CD14-positive monocyte (primary cell): ENCODE results near the gene NABP1. TPM values are rescaled to one million over a fixed set of nuclear protein-coding genes. Genes with fewer than 3 reads are reported as not detected.
A peak's percentile ranks its signal among the peaks of the same experiment; 100 is the strongest.

ENCODE experiments used
- DNase-seq, 3 donors: peaks; one replicate each; pipeline ENCODE4 v3.0.0-alpha.2; 2011 to 2022
- H2AFZ ChIP-seq: 2 replicates; pipeline ENCODE4 v1.6.0; 2012; ENCODE audit warnings: mild to moderate bottlenecking, low read depth, low read length, inconsistent platforms; ENCODE audit not compliant: insufficient read depth, poor library complexity, severe bottlenecking
- H3K27ac ChIP-seq, 2 donors: 1 replicate in 1 of 2; 2 replicates in 1 of 2; pipeline ENCODE4 v1.5.1; 2012 to 2013; ENCODE audit warnings: low read length in 2 of 2, control low read depth in 1 of 2, inconsistent platforms in 1 of 2, low read depth in 1 of 2, mild to moderate bottlenecking in 1 of 2
- H3K27me3 ChIP-seq, 2 donors: one replicate each; pipeline versions ENCODE4 v1.6.0 to v1.6.1; 2011 to 2013; ENCODE audit warnings: low read length in 2 of 2; ENCODE audit not compliant: control insufficient read depth in 2 of 2, insufficient read depth in 2 of 2
- H3K36me3 ChIP-seq, 2 donors: replicated peaks in 1 of 2; 1 replicate in 1 of 2; 2 replicates in 1 of 2; pipeline versions ENCODE4 v1.5.1 to v1.6.1; 2012 to 2013; ENCODE audit warnings: low read length in 2 of 2, control low read depth in 1 of 2, inconsistent platforms in 1 of 2, mild to moderate bottlenecking in 1 of 2; ENCODE audit not compliant: insufficient read depth in 2 of 2, control insufficient read depth in 1 of 2
- H3K4me1 ChIP-seq, 2 donors: 1 replicate in 1 of 2; 2 replicates in 1 of 2; pipeline versions ENCODE4 v1.5.1 to v1.6.1; 2012 to 2013; ENCODE audit warnings: low read length in 2 of 2, control low read depth in 1 of 2, inconsistent platforms in 1 of 2, mild to moderate bottlenecking in 1 of 2, moderate library complexity in 1 of 2; ENCODE audit not compliant: insufficient read depth in 2 of 2, control insufficient read depth in 1 of 2
- H3K4me2 ChIP-seq: replicated peaks from 2 replicates; pipeline ENCODE3; 2012; ENCODE audit warnings: low read length, moderate library complexity, mild to moderate bottlenecking; ENCODE audit not compliant: poor library complexity, severe bottlenecking; ENCODE audit errors: extremely low read depth
- H3K4me3 ChIP-seq, 3 experiments: fragments of 200-600 bp in 1 of 3; sonication (generic) in 1 of 3; replicated peaks in 1 of 3; 1 replicate in 2 of 3; 2 replicates in 1 of 3; pipeline ENCODE4 v1.5.1; 2011 to 2013; ENCODE audit warnings: low read length in 3 of 3, mild to moderate bottlenecking in 3 of 3, control low read depth in 2 of 3, low read depth in 2 of 3, inconsistent platforms in 1 of 3, moderate library complexity in 1 of 3
- H3K79me2 ChIP-seq: 2 replicates; pipeline ENCODE4 v1.6.0; 2012; ENCODE audit warnings: mild to moderate bottlenecking, control low read depth, inconsistent platforms, low read length, moderate library complexity; ENCODE audit not compliant: insufficient read depth
- H3K9ac ChIP-seq: 2 replicates; pipeline ENCODE4 v1.6.0; 2017; ENCODE audit warnings: low read length, mild to moderate bottlenecking; ENCODE audit not compliant: insufficient read depth, poor library complexity, severe bottlenecking
- H3K9me3 ChIP-seq, 2 donors: replicated peaks in 1 of 2; 1 replicate in 1 of 2; 2 replicates in 1 of 2; pipeline versions ENCODE4 v1.5.1 to v1.6.1; 2012 to 2013; ENCODE audit warnings: low read length in 2 of 2, control low read depth in 1 of 2; ENCODE audit not compliant: control insufficient read depth in 1 of 2, insufficient read depth in 1 of 2
- H4K20me1 ChIP-seq: 2 replicates; pipeline ENCODE4 v1.6.0; 2012; ENCODE audit warnings: mild to moderate bottlenecking, low read length, control low read depth, moderate library complexity; ENCODE audit not compliant: insufficient read depth
- H3K27ac Mint-ChIP-seq, 7 donors: one replicate each; pipeline ENCODE4 v1.8.0; 2020; ENCODE audit warnings: mild to moderate bottlenecking in 7 of 7, mixed read lengths in 7 of 7, moderate library complexity in 6 of 7, inconsistent platforms in 2 of 7
- H3K27me3 Mint-ChIP-seq, 3 donors: one replicate each; pipeline ENCODE4 v1.8.0; 2021 to 2022; ENCODE audit warnings: low read depth in 3 of 3, mild to moderate bottlenecking in 3 of 3, mixed read lengths in 3 of 3, moderate library complexity in 3 of 3, inconsistent platforms in 1 of 3
- H3K36me3 Mint-ChIP-seq, 2 donors: one replicate each; pipeline ENCODE4 v1.8.0; 2020; ENCODE audit warnings: mixed read lengths in 2 of 2, inconsistent platforms in 1 of 2, mild to moderate bottlenecking in 1 of 2
- H3K4me1 Mint-ChIP-seq: one replicate; pipeline ENCODE4 v1.8.0; 2020; ENCODE audit warnings: mild to moderate bottlenecking, mixed read lengths
- H3K4me3 Mint-ChIP-seq, 2 donors: one replicate each; pipeline ENCODE4 v1.8.0; 2020; ENCODE audit warnings: mild to moderate bottlenecking in 2 of 2, mixed read lengths in 2 of 2, moderate library complexity in 1 of 2
- H3K9me3 Mint-ChIP-seq, 7 donors: one replicate each; pipeline ENCODE4 v1.8.0; 2020 to 2022; ENCODE audit warnings: mixed read lengths in 7 of 7, mild to moderate bottlenecking in 6 of 7, moderate library complexity in 6 of 7, inconsistent platforms in 2 of 7
- CTCF ChIP-seq: fragments of 200-600 bp; IDR thresholded peaks from one replicate; pipeline ENCODE4 v1.8.0; 2022; ENCODE audit warnings: antibody characterized with exemption, mild to moderate bottlenecking
- WGBS: methylation state at CpG from one replicate; pipeline ENCODE4 v1.1.5; 2013; ENCODE audit warnings: missing lambda C conversion rate; ENCODE audit not compliant: insufficient coverage; 5-methylcytosine and 5-hydroxymethylcytosine counted together
- intact Hi-C, 2 donors: fragments of 100-400 bp; cut with micrococcal nuclease; formaldehyde crosslinking; loops; one replicate each; pipeline versions ENCODE4 v1.15.0 to v1.15.1; 2023
- polyA plus RNA-seq, 3 donors: library from polyadenylated mRNA; depleted of rRNA in 1 of 3; unstranded in 2 of 3; stranded (reverse) in 1 of 3; fragments of 300-500 nt in 2 of 3; fragments of >200 nt in 1 of 3; fragmentation: Illumina TruSeq in 2 of 3; gene quantifications; 1 replicate in 2 of 3; 2 replicates in 1 of 3; pipeline ENCODE4 v1.2.3, GENCODE V29; 2012 to 2021

Gene NABP1
- polyA plus RNA-seq, 3 donors: 8.0 to 20.7 (median 13.3) TPM

GRCh38 chr2:191675807-191676721, 1.9 kb upstream of the NABP1 start:
- Histone ChIP-seq H3K4me3 (peak overlapping the region in 2 of 3 experiments; percentile 92 to 97), H3K27ac (peak overlapping the region; percentile 93 to 99), H3K27me3 (no peaks in the 10 kb centered on the region), H2AFZ (peak overlapping the region; percentile 42), H3K9ac (peak overlapping the region; percentile 93), H3K4me2 (peak overlapping the region; percentile 86), H4K20me1 (peaks cover 16% of the 10 kb centered on the region), H3K79me2 (peaks cover 32% of the 10 kb centered on the region), H3K36me3 (no peaks in the 10 kb centered on the region), H3K9me3 (no peaks in the 10 kb centered on the region), H3K4me1 (peaks cover 46 to 59% of the 10 kb centered on the region in 2 donors)
- no peak for TF ChIP-seq CTCF
- peaks cover 0 to 7% (median 2%) of the 10 kb centered on the region in 7 donors for H3K9me3 Mint-ChIP-seq
- peak overlapping the region; percentile 99 to 100 (median 100) for H3K27ac Mint-ChIP-seq
- peak; percentile 91 to 95 (median 94) for DNase-seq
- WGBS: 0% methylated on average over 1 of the region's 3 CpGs
- intact Hi-C loops: loop anchor here (5.0 kb wide), 2 partner anchors 39 to 54 kb away; no protein-coding TSS in a partner anchor
- H3K4me1 Mint-ChIP-seq: peaks cover 47% of the 10 kb centered on the region
- H3K4me3 Mint-ChIP-seq: peak overlapping the region; percentile 92 to 98
- peaks cover 0 to 5% (median 0%) of the 10 kb centered on the region in 3 donors for H3K27me3 Mint-ChIP-seq
- H3K36me3 Mint-ChIP-seq: peaks cover 1 to 3% of the 10 kb centered on the region in 2 donors

- 0% methylated on average over 1 of the region's 8 CpGs for WGBS
- peak overlapping the region; percentile 99 to 100 (median 100) for H3K27ac Mint-ChIP-seq
- peaks cover 0 to 7% (median 2%) of the 10 kb centered on the region in 7 donors for H3K9me3 Mint-ChIP-seq
- peaks cover 0 to 5% (median 0%) of the 10 kb centered on the region in 3 donors for H3K27me3 Mint-ChIP-seq
- peak; percentile 85 to 94 (median 90) for DNase-seq
- H3K4me3 Mint-ChIP-seq: peak overlapping the region; percentile 92 to 98
- H3K9ac ChIP-seq: peak overlapping the region; percentile 93
- peaks cover 51 to 66% of the 10 kb centered on the region in 2 donors for H3K4me1 ChIP-seq
- peaks cover 39% of the 10 kb centered on the region for H3K79me2 ChIP-seq
- H3K36me3 ChIP-seq: peaks cover 7 to 8% of the 10 kb centered on the region in 2 donors
- H3K36me3 Mint-ChIP-seq: peaks cover 9% of the 10 kb centered on the region in 2 donors
- no peaks in the 10 kb centered on the region for H3K27me3 ChIP-seq
- peaks cover 52% of the 10 kb centered on the region for H3K4me1 Mint-ChIP-seq
- H3K27ac ChIP-seq: peak overlapping the region; percentile 93 to 99
- no peak overlapping the region for H2AFZ ChIP-seq
- no peak for TF ChIP-seq CTCF
- no peaks in the 10 kb centered on the region for H3K9me3 ChIP-seq
- H3K4me2 ChIP-seq: peak overlapping the region; percentile 86
- intact Hi-C loops: loop anchor here (5.0 kb wide), 2 partner anchors 40 to 55 kb away; no protein-coding TSS in a partner anchor
- peaks cover 22% of the 10 kb centered on the region for H4K20me1 ChIP-seq
- H3K4me3 ChIP-seq: peak overlapping the region; percentile 54 to 97 (median 92)
Observed at GRCh38 chr2:191676790-191677645, 918 bp upstream of the NABP1 start.
